OCI-LY7 (cell line): ENCODE measurements around the gene GPD1L. TPM values are rescaled to one million over a fixed set of nuclear protein-coding genes. Genes with fewer than 3 reads are reported as not detected.

Source experiments
- BruUV-seq: library from RNA; stranded (reverse); fragments of 400-500 nt; replicated peaks from 2 replicates; lab custom pipeline; 2021; lab: Mats Ljungman, UMichigan
- CTCF ChIA-PET: fragments of 300-600 bp; sonication (Branson Sonifier 250); formaldehyde crosslinking; loops from one replicate; lab custom pipeline; 2022; ENCODE audit warnings: antibody characterized with exemption; ENCODE audit not compliant: unreplicated experiment; lab: Charles Lee
- POLR2A ChIA-PET: fragments of 300-600 bp; sonication (Branson Sonifier 250); formaldehyde crosslinking; loops from one replicate; lab custom pipeline; 2022; ENCODE audit warnings: antibody characterized with exemption; lab: Charles Lee
- DNase-seq: peaks from one replicate; pipeline ENCODE4 v3.0.0-alpha.2; 2015; ENCODE audit warnings: low spot score
- H2AFZ ChIP-seq: fragments of 200-600 bp; sonication (generic), shearing (Covaris generic); 2 replicates; pipeline ENCODE4 v1.6.1; 2014; ENCODE audit warnings: mild to moderate bottlenecking, antibody characterized with exemption, low read length, moderate library complexity
- H3K27ac ChIP-seq: fragments of 200-600 bp; sonication (generic); 2 replicates; pipeline ENCODE4 v1.5.1; 2014; ENCODE audit warnings: mixed run types, low read depth, mild to moderate bottlenecking, moderate library complexity, low read length, inconsistent platforms; ENCODE audit not compliant: poor library complexity, severe bottlenecking
- H3K36me3 ChIP-seq: fragments of 200-600 bp; sonication (generic); 2 replicates; pipeline ENCODE4 v1.6.1; 2014; ENCODE audit warnings: mild to moderate bottlenecking, antibody characterized with exemption, low read length, moderate library complexity, mixed read lengths; ENCODE audit not compliant: insufficient read depth
- H3K4me1 ChIP-seq: fragments of 200-600 bp; sonication (generic); 2 replicates; pipeline ENCODE4 v1.5.1; 2014; ENCODE audit warnings: mild to moderate bottlenecking, low read length; ENCODE audit not compliant: insufficient read depth, poor library complexity, severe bottlenecking
- H3K4me2 ChIP-seq: fragments of 200-600 bp; sonication (generic); 2 replicates; pipeline ENCODE4 v1.6.1; 2014; ENCODE audit warnings: mild to moderate bottlenecking, low read length
- H3K4me3 ChIP-seq: fragments of 200-600 bp; sonication (generic); 2 replicates; pipeline ENCODE4 v1.5.1; 2014; ENCODE audit warnings: mild to moderate bottlenecking, low read depth, low read length; ENCODE audit not compliant: poor library complexity, severe bottlenecking
- H3K79me2 ChIP-seq: fragments of 200-600 bp; sonication (generic); 2 replicates; pipeline ENCODE4 v1.6.1; 2016; ENCODE audit warnings: low read depth, mild to moderate bottlenecking, low read length, moderate library complexity, mixed read lengths; ENCODE audit not compliant: insufficient read depth
- H3K9me2 ChIP-seq: fragments of 200-600 bp; sonication (generic); 2 replicates; pipeline ENCODE4 v1.6.1; 2016; ENCODE audit warnings: mild to moderate bottlenecking, low read length, mixed read lengths; ENCODE audit not compliant: insufficient read depth
- H3K9me3 ChIP-seq: fragments of 200-600 bp; sonication (generic); 2 replicates; pipeline ENCODE4 v1.6.1; 2014; ENCODE audit warnings: mild to moderate bottlenecking, mixed run types, low read length, mixed read lengths
- H4K20me1 ChIP-seq: fragments of 200-600 bp; sonication (generic); 2 replicates; pipeline ENCODE4 v1.6.1; 2014; ENCODE audit warnings: mild to moderate bottlenecking, antibody characterized with exemption, low read length, moderate library complexity, mixed read lengths; ENCODE audit not compliant: insufficient read depth
- CTCF ChIP-seq: fragments of 200-600 bp; sonication (generic); conservative IDR thresholded peaks from 2 replicates; pipeline ENCODE4 v1.5.1; 2014; ENCODE audit warnings: mild to moderate bottlenecking, antibody characterized with exemption, low read length, moderate library complexity, mixed read lengths
- EZH2phosphoT487 ChIP-seq: fragments of 200-600 bp; sonication (generic); IDR thresholded peaks from 2 replicates; pipeline ENCODE4 v1.6.1; 2018; ENCODE audit warnings: low read depth, borderline replicate concordance, mild to moderate bottlenecking, mixed run types, antibody characterized with exemption, low read length, moderate library complexity, mixed read lengths
- intact Hi-C: fragments of 100-400 bp; cut with micrococcal nuclease; formaldehyde crosslinking; loops from one replicate; pipeline ENCODE4 v1.10.0; 2022; ENCODE audit not compliant: unreplicated experiment
- total RNA-seq, 2 experiments: library from RNA; depleted of rRNA in 1 of 2; stranded (reverse); fragments of >200 nt in 1 of 2; shearing (Covaris generic) in 1 of 2; gene quantifications; 2 replicates each; pipeline ENCODE4 v1.2.3, GENCODE V29; 2014 to 2022

GPD1L gene
- total RNA-seq, 2 experiments from 2014 or later: 27.5 to 29.2 TPM

GRCh38 chr3:32193101-32193500 lies 86.7 kb downstream of the GPD1L start:
- H2AFZ ChIP-seq: no peak overlapping the region
- no peak overlapping the region for H3K4me2 ChIP-seq
- no TSS peak for BruUV-seq
- no peak overlapping the region for H3K27ac ChIP-seq
- TF ChIP-seq EZH2phosphoT487: no peak
- no peak for TF ChIP-seq CTCF
- H3K79me2 ChIP-seq: no peaks in the 10 kb centered on the region
- H3K9me2 ChIP-seq: no peaks in the 10 kb centered on the region
- no peaks in the 10 kb centered on the region for H3K9me3 ChIP-seq
- no peak for DNase-seq
- intact Hi-C loops: no loop called here
- ChIA-PET CTCF (no interaction called here), POLR2A (interaction anchor here (0.6 kb wide), 1 partner anchor 1014 kb away, joined by 10 read pairs; no protein-coding TSS in a partner anchor)
- no peaks in the 10 kb centered on the region for H3K4me1 ChIP-seq
- H3K4me3 ChIP-seq: no peak overlapping the region
- H4K20me1 ChIP-seq: no peaks in the 10 kb centered on the region
- no peaks in the 10 kb centered on the region for H3K36me3 ChIP-seq

GRCh38 chr3:32194653-32195052 lies 88.2 kb downstream of the GPD1L start:
- no TSS peak for BruUV-seq
- Histone ChIP-seq H2AFZ (no peak overlapping the region), H3K79me2 (no peaks in the 10 kb centered on the region), H3K9me2 (no peaks in the 10 kb centered on the region), H3K9me3 (no peaks in the 10 kb centered on the region), H4K20me1 (no peaks in the 10 kb centered on the region), H3K4me2 (no peak overlapping the region), H3K36me3 (no peaks in the 10 kb centered on the region), H3K4me1 (no peaks in the 10 kb centered on the region), H3K4me3 (no peak overlapping the region), H3K27ac (no peak overlapping the region)
- CTCF ChIA-PET: no interaction called here
- TF ChIP-seq CTCF: no peak
- no peak for TF ChIP-seq EZH2phosphoT487
- POLR2A ChIA-PET: no interaction called here
- no peak for DNase-seq
- intact Hi-C loops: no loop called here

GRCh38 chr3:32195995-32196540 lies 89.6 kb downstream of the GPD1L start:
- BruUV-seq: no TSS peak
- no peaks in the 10 kb centered on the region for H3K9me3 ChIP-seq
- TF ChIP-seq EZH2phosphoT487 (no peak), CTCF (no peak)
- H3K27ac ChIP-seq: no peak overlapping the region
- ChIA-PET POLR2A (no interaction called here), CTCF (no interaction called here)
- intact Hi-C loops: no loop called here
- no peaks in the 10 kb centered on the region for H3K4me1 ChIP-seq
- H3K9me2 ChIP-seq: no peaks in the 10 kb centered on the region
- H4K20me1 ChIP-seq: no peaks in the 10 kb centered on the region
- no peaks in the 10 kb centered on the region for H3K36me3 ChIP-seq
- no peaks in the 10 kb centered on the region for H3K79me2 ChIP-seq
- no peak overlapping the region for H3K4me3 ChIP-seq
- H3K4me2 ChIP-seq: no peak overlapping the region
- H2AFZ ChIP-seq: no peak overlapping the region
- no peak for DNase-seq
